Spleen (tissue), 11 donors: Measurements from ENCODE around the gene KCNIP2. TPM values are rescaled to one million over a fixed set of nuclear protein-coding genes. Genes with fewer than 3 reads are reported as not detected.

Experiments
- DNase-seq: peaks from one replicate; pipeline ENCODE4 v3.0.0-alpha.2; 2020
- H3K27ac ChIP-seq, 8 donors: fragments of 200-600 bp; sonication (generic) in 7 of 8; 1 replicate in 4 of 8; 2 replicates in 4 of 8; pipeline versions ENCODE4 v1.5.0 to v1.8.0; 2016 to 2021; ENCODE audit warnings: inconsistent platforms in 4 of 8, mild to moderate bottlenecking in 4 of 8, moderate library complexity in 1 of 8
- H3K27me3 ChIP-seq, 7 donors: fragments of 200-600 bp; sonication (generic) in 6 of 7; replicated peaks in 1 of 7; 1 replicate in 4 of 7; 2 replicates in 3 of 7; pipeline versions ENCODE4 v1.5.0 to v1.8.0; 2016 to 2021; ENCODE audit warnings: inconsistent platforms in 3 of 7, mild to moderate bottlenecking in 1 of 7
- H3K36me3 ChIP-seq, 6 donors: fragments of 200-600 bp; sonication (generic) in 5 of 6; 1 replicate in 4 of 6; 2 replicates in 2 of 6; pipeline versions ENCODE4 v1.5.0 to v1.8.0; 2016 to 2021; ENCODE audit warnings: inconsistent platforms in 2 of 6
- H3K4me1 ChIP-seq, 6 donors: fragments of 200-600 bp; sonication (generic) in 5 of 6; 1 replicate in 3 of 6; 2 replicates in 3 of 6; pipeline versions ENCODE4 v1.5.0 to v1.8.0; 2016 to 2021; ENCODE audit warnings: inconsistent platforms in 3 of 6
- H3K4me3 ChIP-seq, 8 donors: fragments of 200-600 bp; sonication (generic) in 7 of 8; 1 replicate in 4 of 8; 2 replicates in 4 of 8; pipeline versions ENCODE4 v1.5.0 to v1.8.0; 2016 to 2021; ENCODE audit warnings: inconsistent platforms in 4 of 8, mild to moderate bottlenecking in 4 of 8, moderate library complexity in 2 of 8
- H3K9me3 ChIP-seq, 8 donors: fragments of 200-600 bp; sonication (generic) in 7 of 8; 1 replicate in 4 of 8; 2 replicates in 4 of 8; pipeline versions ENCODE4 v1.5.0 to v1.8.0; 2016 to 2021; ENCODE audit warnings: inconsistent platforms in 4 of 8
- POLR2A ChIP-seq, 3 donors: fragments of 450-650 bp; IDR thresholded peaks; one replicate each; pipeline ENCODE4 v1.5.1; 2017; ENCODE audit warnings: antibody characterized with exemption in 3 of 3, mild to moderate bottlenecking in 1 of 3
- POLR2AphosphoS5 ChIP-seq, 3 donors: sonication (generic); formaldehyde crosslinking; IDR thresholded peaks; one replicate each; pipeline ENCODE4 v1.5.1; 2017; ENCODE audit warnings: antibody characterized with exemption in 3 of 3
- WGBS, 5 donors: extraction: QIAGEN DNeasy Blood & Tissue Kit in 3 of 5; methylation state at CpG; one replicate each; pipeline versions ENCODE4 v1.1.5 to v1.1.7; 2013 to 2018; 5-methylcytosine and 5-hydroxymethylcytosine counted together
- intact Hi-C: fragments of 100-400 bp; cut with DNase I; formaldehyde crosslinking; loops from one replicate; pipeline ENCODE4 v1.15.0; 2023; ENCODE audit warnings: low total_unique reads
- polyA plus RNA-seq, 3 donors: library from polyadenylated mRNA; stranded (reverse); fragments of 200-250 nt; gene quantifications; one replicate each; pipeline ENCODE4 v1.2.1, GENCODE V29; 2013
- total RNA-seq, 7 donors: library from RNA; depleted of rRNA in 3 of 7; stranded (reverse); fragments of >200 nt in 3 of 7; fragmentation: NEBNext Ultra II Directional in 4 of 7; extraction: Animal tissue kit (Norgen Biotek cat#: 25700) in 4 of 7; gene quantifications; one replicate each; pipeline versions ENCODE4 v1.1.0 to v1.2.1, GENCODE V29; 2016 to 2021
- TF ChIP-seq, protein P1 (sequence below), 11 experiments: fragments of 200-600 bp in 7 of 11; fragments of 450-650 bp in 4 of 11; sonication (generic) in 4 of 11; IDR thresholded peaks in 8 of 11; conservative IDR thresholded peaks in 3 of 11; 1 replicate in 7 of 11; 2 replicates in 4 of 11; pipeline versions ENCODE4 v1.4.0 to v1.8.0; 2016 to 2021; ENCODE audit warnings: antibody characterized with exemption in 11 of 11, inconsistent platforms in 4 of 11, mild to moderate bottlenecking in 1 of 11
- donor health status: healthy with polysubstance abuse.
- donor health status: DM: no; HTN: no; CAD: no; lungs with moderate emphysema.
- donor health status: DM: no; HTN: no; CAD: no.
- donor health status: Bipolar disorder and iron deficiency.
- donor health status: healthy.
- donor health status: DM: no; HTN: no; CAD: no.
- donor health status: DM: yes; HTN: yes; CAD: no.

KCNIP2 gene
- total and polyA plus RNA-seq, 10 donors, result 1.00 to 8.6 (median 5.2) TPM

DNA sequence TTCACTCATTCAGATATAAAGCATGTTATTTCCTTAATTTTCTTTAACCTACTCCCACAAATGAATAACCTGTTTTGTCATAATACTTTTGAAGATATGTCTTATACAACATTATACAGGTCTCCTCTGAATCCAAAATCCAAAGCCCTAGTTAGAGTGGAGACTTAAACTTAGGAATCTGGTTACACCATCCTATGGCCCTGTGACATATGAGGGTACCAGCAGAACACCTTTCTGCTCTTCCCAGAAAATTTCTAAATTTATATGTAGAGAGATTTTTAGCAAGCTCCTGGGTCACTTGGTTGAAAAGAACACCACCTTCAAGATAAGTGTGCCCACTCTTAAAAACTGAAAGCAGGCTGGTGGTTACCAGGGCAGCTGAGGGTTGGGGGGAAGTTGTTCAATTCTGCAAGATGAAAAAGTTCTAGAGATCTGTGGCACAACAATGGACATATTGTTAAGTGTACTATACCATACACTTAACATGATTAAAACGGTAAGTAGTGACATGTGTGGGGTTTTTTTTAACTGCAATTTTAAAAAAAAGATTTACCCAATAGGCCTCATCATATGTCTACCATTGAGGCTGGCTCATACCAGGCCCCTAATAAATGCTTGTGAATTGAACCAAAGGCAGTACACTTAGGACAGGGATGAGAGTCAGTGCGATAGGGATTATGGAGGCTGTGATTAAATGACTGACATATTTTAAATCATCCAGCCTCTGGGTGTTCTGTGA is 37.6 kb upstream of the KCNIP2 start:
- Histone ChIP-seq H3K36me3 (peaks cover 0 to 59% (median 6%) of the 10 kb centered on the region in 6 donors), H3K4me1 (no peaks in the 10 kb centered on the region), H3K9me3 (no peaks in the 10 kb centered on the region), H3K27me3 (no peaks in the 10 kb centered on the region), H3K27ac (no peak overlapping the region), H3K4me3 (no peak overlapping the region)
- WGBS, 5 donors, result 77 to 89% (median 82%) methylated on average over 2 of the region's 2 CpGs
- DNase-seq, result no peak
- intact Hi-C loops, result no loop called here
- TF ChIP-seq POLR2AphosphoS5 (IDR thresholded peaks at IDR 0.05), result no peak
- no peak for TF ChIP-seq POLR2A (IDR thresholded peaks at IDR 0.05)
- TF ChIP-seq, protein P1, sequence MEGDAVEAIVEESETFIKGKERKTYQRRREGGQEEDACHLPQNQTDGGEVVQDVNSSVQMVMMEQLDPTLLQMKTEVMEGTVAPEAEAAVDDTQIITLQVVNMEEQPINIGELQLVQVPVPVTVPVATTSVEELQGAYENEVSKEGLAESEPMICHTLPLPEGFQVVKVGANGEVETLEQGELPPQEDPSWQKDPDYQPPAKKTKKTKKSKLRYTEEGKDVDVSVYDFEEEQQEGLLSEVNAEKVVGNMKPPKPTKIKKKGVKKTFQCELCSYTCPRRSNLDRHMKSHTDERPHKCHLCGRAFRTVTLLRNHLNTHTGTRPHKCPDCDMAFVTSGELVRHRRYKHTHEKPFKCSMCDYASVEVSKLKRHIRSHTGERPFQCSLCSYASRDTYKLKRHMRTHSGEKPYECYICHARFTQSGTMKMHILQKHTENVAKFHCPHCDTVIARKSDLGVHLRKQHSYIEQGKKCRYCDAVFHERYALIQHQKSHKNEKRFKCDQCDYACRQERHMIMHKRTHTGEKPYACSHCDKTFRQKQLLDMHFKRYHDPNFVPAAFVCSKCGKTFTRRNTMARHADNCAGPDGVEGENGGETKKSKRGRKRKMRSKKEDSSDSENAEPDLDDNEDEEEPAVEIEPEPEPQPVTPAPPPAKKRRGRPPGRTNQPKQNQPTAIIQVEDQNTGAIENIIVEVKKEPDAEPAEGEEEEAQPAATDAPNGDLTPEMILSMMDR (IDR thresholded peaks at IDR 0.05 in 8 of 11, conservative IDR thresholded peaks at IDR 0.05 in 3 of 11), result no peak

- H3K27me3 ChIP-seq, result no peaks in the 10 kb centered on the region
- no peaks in the 10 kb centered on the region for H3K9me3 ChIP-seq
- H3K4me3 ChIP-seq, result no peak overlapping the region
- no peak overlapping the region for H3K27ac ChIP-seq
- intact Hi-C loops, result no loop called here
- peaks cover 0 to 6% (median 2%) of the 10 kb centered on the region in 6 donors for H3K4me1 ChIP-seq
- TF ChIP-seq POLR2A (IDR thresholded peaks at IDR 0.05), result no peak
- no peak for TF ChIP-seq POLR2AphosphoS5 (IDR thresholded peaks at IDR 0.05)
- TF ChIP-seq, protein P1 (IDR thresholded peaks at IDR 0.05 in 8 of 11, conservative IDR thresholded peaks at IDR 0.05 in 3 of 11), result no peak
- DNase-seq, result no peak
- WGBS, 5 donors, result 85 to 97% (median 91%) methylated on average over 2 of the region's 2 CpGs
- H3K36me3 ChIP-seq, result peaks cover 0 to 50% (median 6%) of the 10 kb centered on the region in 6 donors
Measured at GRCh38 chr10:101880232-101880573, 36.6 kb upstream of the KCNIP2 start.

GRCh38 chr10:101879456-101880231 is 36.0 kb upstream of the KCNIP2 start:
- Histone ChIP-seq H3K36me3 (peaks cover 0 to 55% (median 6%) of the 10 kb centered on the region in 6 donors), H3K4me3 (no peak overlapping the region), H3K4me1 (peaks cover 0 to 11% (median 7%) of the 10 kb centered on the region in 6 donors), H3K9me3 (no peaks in the 10 kb centered on the region), H3K27me3 (no peaks in the 10 kb centered on the region), H3K27ac (no peak overlapping the region)
- DNase-seq, result no peak
- TF ChIP-seq POLR2AphosphoS5 (IDR thresholded peaks at IDR 0.05) (no peak), POLR2A (IDR thresholded peaks at IDR 0.05) (no peak)
- TF ChIP-seq, protein P1 (IDR thresholded peaks at IDR 0.05 in 8 of 11, conservative IDR thresholded peaks at IDR 0.05 in 3 of 11), result no peak
- 89 to 97% (median 95%) methylated on average over 13 of the region's 13 CpGs for WGBS, 5 donors
- intact Hi-C loops, result no loop called here

GRCh38 chr10:101878869-101879268 is 35.3 kb upstream of the KCNIP2 start:
- no peaks in the 10 kb centered on the region for H3K9me3 ChIP-seq
- TF ChIP-seq POLR2AphosphoS5 (IDR thresholded peaks at IDR 0.05) (no peak), POLR2A (IDR thresholded peaks at IDR 0.05) (no peak)
- TF ChIP-seq, protein P1 (IDR thresholded peaks at IDR 0.05 in 8 of 11, conservative IDR thresholded peaks at IDR 0.05 in 3 of 11), result no peak
- no peaks in the 10 kb centered on the region for H3K27me3 ChIP-seq
- H3K27ac ChIP-seq, result no peak overlapping the region
- H3K4me3 ChIP-seq, result no peak overlapping the region
- peaks cover 0 to 54% (median 6%) of the 10 kb centered on the region in 6 donors for H3K36me3 ChIP-seq
- intact Hi-C loops, result no loop called here
- DNase-seq, result no peak
- WGBS, 5 donors, result 81 to 90% (median 85%) methylated on average over 3 of the region's 3 CpGs
- H3K4me1 ChIP-seq, result peaks cover 0 to 16% (median 7%) of the 10 kb centered on the region in 6 donors
